Stimulated activated CD8-positive, alpha-beta memory T cell treated with anti-CD3 and anti-CD28 coated beads, Interleukin-7, amount 100 ng/mL, for 48 hours (primary cell): ENCODE results near the gene MTCH2.
"Not testable (repeated sequence)": the region's sequence is repeated elsewhere in the genome, so short reads cannot be mapped to it uniquely, and the experiment has no call there.

Experiments
- DNase-seq, 2 donors: peaks; one replicate each; pipeline ENCODE4 v3.0.0-alpha.2; 2020; ENCODE audit warnings: low read depth in 1 of 2; ENCODE audit errors: extremely low read depth in 1 of 2

Gene MTCH2

DNA sequence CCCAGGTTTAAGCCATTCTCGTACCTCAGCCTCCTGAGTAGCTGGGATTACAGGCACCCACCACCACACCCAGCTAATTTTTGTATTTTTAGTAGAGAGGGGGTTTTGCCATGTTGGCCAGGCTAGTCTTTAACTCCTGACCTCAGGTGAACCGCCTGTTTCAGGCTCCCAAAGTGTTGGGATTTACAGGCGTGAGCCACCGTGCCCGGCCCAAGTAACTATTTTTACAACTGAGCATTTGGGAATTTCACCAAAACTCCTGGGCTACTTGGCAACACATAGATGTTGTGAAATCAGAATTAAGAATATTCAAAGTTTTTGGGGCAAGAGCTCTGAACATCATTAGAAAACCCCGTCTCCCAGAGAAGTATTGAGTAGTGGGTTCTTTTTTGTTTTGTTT lies 1.9 kb downstream of the MTCH2 start:
- not testable (repeated sequence) for DNase-seq

- DNase-seq: not testable (repeated sequence)
These were observed 6.0 kb downstream of the MTCH2 start for GRCh38 chr11:47636331-47636730.

DNA sequence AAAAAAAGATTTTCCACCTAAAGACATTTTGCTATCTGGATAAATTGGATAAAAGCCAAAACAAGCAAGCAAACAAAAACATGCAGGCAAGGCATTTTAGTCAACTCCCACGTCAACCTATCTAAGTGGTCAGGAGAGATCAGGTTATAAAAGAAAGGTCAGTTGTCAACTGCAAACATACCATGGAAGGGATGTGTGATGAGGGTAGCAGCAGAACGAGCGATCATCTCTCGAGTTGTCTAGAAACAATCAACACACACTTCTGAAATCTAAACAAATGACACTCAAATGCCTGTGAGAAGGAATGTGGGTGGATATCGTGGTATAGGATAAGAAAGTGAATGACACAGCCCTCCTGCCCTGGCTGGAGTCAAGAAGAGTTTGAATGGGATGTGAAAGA lies 10.9 kb downstream of the MTCH2 start:
- DNase-seq: no peak

- no peak for DNase-seq
These were observed 14.3 kb downstream of the MTCH2 start for GRCh38 chr11:47628026-47628425.

DNA sequence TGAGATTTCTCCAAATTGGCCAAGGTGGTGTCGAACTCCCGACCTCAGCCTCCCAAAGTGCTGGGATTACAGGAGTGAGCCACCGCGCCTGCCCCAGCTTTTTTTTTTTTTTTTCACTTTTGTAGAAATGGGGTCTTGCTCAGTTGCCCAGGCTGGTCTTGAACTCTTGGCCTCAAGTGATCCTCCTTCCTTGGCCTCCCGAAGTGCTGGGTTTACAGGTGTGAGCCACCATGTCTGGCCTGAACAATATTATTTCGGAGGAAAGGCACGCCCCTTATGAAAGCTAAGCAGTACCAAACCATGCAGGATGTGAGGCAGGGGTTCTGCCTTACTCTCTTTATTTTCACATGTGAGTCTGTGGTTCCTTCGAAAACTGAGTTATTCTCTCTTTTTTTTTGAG lies 16.1 kb downstream of the MTCH2 start:
- no peak for DNase-seq

GRCh38 chr11:47620836-47621378 lies 21.5 kb downstream of the MTCH2 start:
- no peak for DNase-seq

GRCh38 chr11:47617417-47617809 lies 24.9 kb downstream of the MTCH2 start:
- DNase-seq: no peak

DNA sequence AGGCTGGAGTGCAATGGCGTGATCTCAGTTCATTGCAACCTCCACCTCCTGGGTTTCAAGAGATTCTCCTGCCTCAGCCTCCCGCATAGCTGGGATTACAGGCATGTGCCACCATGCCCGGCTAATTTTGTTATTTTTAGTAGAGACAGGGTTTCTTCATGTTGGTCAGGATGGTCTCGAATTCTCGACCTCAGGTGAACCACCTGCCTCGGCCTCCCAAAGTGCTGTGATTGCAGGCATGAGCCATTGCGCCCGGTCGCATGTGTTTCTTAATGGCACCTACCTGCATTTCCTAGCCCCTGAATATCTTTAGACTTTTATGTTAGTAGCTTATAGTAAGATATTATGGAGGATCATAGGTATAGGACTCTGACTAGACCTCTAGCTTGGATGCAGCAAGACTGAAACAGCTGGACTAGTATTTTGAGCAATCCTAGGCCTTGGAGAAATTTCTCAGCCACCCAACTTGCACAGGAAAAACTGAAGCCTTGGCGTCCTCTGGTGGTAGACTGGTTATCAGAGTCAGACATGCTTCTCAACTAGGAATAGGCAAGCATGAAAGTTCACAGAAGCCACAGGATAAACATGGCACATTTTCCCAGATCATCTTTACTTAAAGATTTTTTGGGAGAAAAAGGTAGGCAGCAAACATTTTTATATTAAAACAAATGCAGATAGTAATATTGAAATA lies 25.5 kb downstream of the MTCH2 start:
- DNase-seq: no peak

- DNase-seq: no peak
These were observed 27.1 kb downstream of the MTCH2 start for GRCh38 chr11:47615249-47615648.

GRCh38 chr11:47611348-47611794 lies 31.0 kb downstream of the MTCH2 start:
- no peak for DNase-seq

DNA sequence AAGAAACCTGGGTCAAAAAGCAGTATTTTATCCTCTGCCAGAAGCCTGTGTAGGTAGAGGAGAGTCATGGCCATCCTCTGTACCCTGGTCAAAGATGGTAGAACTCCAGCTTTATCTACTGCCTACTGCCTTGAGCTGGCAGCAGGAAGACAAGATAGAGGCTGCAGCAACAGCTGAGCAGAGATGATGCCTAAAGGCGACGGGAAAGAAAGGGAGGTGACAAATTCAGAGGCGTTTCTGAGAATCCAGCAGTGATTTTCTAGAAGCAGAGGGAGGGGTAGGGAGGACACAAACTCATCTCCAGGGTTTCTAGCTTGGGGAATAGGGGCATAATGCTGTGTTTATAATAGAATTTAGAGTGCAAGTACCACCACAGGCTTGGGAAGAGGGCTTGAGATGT lies 32.7 kb downstream of the MTCH2 start:
- no peak for DNase-seq

GRCh38 chr11:47607380-47607779 lies 35.0 kb downstream of the MTCH2 start:
- DNase-seq: no peak

- DNase-seq: no peak
These were observed 35.6 kb downstream of the MTCH2 start for GRCh38 chr11:47606731-47607130.

- no peak for DNase-seq
These were observed 36.4 kb downstream of the MTCH2 start for GRCh38 chr11:47605921-47606320.

- DNase-seq: no peak
These were observed 39.1 kb downstream of the MTCH2 start for GRCh38 chr11:47603295-47603694.

DNA sequence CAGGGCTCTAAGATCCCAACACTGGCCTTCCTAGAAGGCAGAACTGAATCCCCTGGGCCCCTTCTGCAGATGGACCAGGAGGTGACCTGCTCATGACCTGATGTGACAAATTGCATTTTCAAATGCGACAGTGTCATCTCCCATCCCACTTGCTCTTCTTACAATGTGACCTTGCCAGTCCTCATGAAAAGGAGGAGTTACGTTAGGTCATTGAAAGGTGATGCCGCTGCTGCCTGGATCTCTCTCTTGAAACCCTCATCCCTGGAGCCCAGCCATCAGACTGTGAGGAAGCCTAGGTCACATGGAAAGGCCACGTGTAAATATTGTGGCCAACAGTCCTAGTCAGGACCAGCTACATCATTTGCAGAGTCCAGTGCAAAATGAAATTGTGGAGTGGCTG lies 42.5 kb downstream of the MTCH2 start:
- DNase-seq: no peak

DNA sequence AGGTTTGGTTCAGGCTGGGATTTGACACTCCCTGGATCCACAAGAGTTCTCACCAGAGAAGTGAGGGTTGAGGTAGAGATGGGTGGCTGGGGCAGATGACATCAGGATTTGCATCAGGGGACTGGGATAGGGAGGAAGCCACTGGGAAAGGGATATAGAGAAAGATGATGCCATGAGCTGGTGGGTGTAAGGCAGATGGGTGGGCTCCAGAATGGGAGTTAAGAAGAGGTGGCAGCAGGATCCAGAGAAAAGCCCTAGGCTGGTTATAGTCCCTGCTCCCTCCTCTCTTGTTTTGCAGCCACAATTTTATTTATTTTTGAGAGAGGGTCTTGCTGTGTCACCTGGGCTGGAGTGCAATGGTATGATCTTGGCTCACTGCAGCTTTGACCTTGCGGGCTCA lies 46.4 kb downstream of the MTCH2 start:
- no peak for DNase-seq

- DNase-seq: no peak
These were observed 47.3 kb downstream of the MTCH2 start for GRCh38 chr11:47595029-47595428.

- DNase-seq: no peak
These were observed 48.2 kb downstream of the MTCH2 start, which contains the start of gene C1QTNF4 for GRCh38 chr11:47593934-47594855. Gene C1QTNF4, minus strand, starts transcription at chr11:47594411. Its CDS starts 3,601 bp downstream, at chr11:47590810.

DNA sequence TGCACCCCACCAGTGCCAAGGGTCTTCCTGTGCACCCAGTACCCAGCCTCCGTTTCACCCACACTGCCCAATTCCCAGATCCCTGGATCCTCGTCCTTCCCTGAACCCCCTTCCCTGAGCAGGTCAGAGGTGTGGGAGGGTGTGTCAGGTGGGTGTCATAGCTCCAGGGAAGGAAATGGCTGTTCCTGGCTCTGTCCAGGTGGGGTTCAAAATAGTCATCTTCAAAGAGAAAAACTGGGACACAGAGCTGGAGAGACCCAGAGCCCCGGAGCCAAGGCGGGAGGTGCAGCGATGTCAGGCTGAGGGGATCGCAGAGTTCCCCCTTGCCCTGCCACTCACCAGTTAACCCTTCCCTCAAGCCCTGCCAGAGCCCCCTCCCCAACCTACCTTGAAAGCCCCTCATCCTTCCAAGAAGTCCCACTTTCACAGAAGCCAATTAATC lies 48.8 kb downstream of the MTCH2 start:
- DNase-seq: no peak

DNA sequence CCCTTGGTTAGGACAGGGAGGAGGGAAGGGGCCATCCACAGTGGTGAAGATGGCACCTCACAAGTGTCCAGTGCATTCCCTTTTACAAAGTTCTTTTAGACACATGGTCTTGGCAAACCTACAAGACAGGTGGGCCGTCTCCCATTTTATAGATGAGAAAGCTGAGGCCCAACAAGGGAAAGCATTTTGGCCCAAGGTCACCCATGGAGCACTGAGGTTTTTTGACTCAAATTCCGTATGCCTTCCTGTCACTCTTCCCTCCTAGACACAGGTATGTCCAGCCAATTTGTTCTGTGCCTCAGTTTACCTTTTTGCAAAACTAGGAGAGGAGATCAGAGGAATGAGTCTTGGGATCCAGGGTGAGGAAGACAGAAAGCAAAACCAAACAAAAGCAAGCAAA lies 49.4 kb downstream of the MTCH2 start:
- no peak for DNase-seq

DNA sequence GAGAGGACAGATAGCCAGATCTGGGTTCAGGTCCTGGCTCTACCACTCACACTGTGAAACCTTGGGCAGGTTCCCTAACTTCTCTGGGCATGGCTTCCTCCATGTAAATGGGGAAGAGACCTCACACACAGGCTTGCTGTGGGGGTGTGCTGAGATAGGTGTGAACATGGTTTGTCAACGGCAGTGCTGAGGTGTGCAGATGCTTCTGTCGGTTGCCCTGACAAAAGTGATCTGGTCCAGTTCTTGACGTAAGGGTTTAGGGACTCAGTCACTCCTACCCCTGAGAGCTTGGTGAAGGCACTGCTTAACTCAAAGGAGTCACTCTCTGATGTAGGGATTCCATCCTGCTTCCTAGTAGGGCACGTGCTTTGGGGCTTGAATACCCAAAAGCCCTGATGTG lies 50.1 kb downstream of the MTCH2 start:
- no peak for DNase-seq
